HepG2 (cell line): Measurements from ENCODE around the gene ADAMTS15. TPM values are rescaled to one million over a fixed set of nuclear protein-coding genes. Genes with fewer than 3 reads are reported as not detected.

ENCODE experiments used
- ATAC-seq: fragments of 200-7000 bp; cut with Tn5 transposase; 3 replicates; pipeline ENCODE4 v1.9.1; 2020; ENCODE audit warnings: mild to moderate bottlenecking, moderate library complexity
- BruUV-seq: library from RNA; stranded (reverse); fragments of 400-500 nt; replicated peaks from 2 replicates; lab custom pipeline; 2021; lab: Mats Ljungman, UMichigan
- CTCF ChIA-PET: fragments of 300-600 bp; formaldehyde crosslinking; extraction: SDS; loops from one replicate; lab custom pipeline; 2021; ENCODE audit warnings: low total read pairs, inconsistent platforms, low intra/inter-chr PET ratio; lab: Yijun Ruan, JAX
- POLR2A ChIA-PET: fragments of 350-600 bp; sonication (Branson Sonifier 250); formaldehyde crosslinking; loops from one replicate; lab custom pipeline; 2020; ENCODE audit warnings: antibody characterized with exemption, inconsistent platforms; lab: Yijun Ruan, JAX
- DNase-seq: peaks from one replicate; pipeline ENCODE4 v3.0.0-alpha.2; 2015; ENCODE audit warnings: low spot score
- FAIRE-seq: peaks from 3 replicates; lab custom pipeline; 2011; peaks lifted over from hg19 to GRCh38; lab: Jason Lieb, UNC
- H2AFZ ChIP-seq: one replicate; pipeline ENCODE4 v1.6.1; 2011; ENCODE audit warnings: low read length, inconsistent platforms
- H3K27ac ChIP-seq: fragments of 300-600 bp; 3 replicates; pipeline ENCODE4 v1.8.0; 2011; ENCODE audit warnings: mixed run types, mild to moderate bottlenecking, mixed read lengths, low read length, inconsistent platforms; ENCODE audit not compliant: insufficient read depth; ENCODE audit errors: extremely low read length
- H3K27me3 ChIP-seq, 2 experiments: fragments of 200-600 bp in 1 of 2; 2 replicates in 1 of 2; 3 replicates in 1 of 2; pipeline versions ENCODE4 v1.6.0 to v1.8.0; 2011; ENCODE audit warnings: low read length in 2 of 2, mild to moderate bottlenecking in 2 of 2, moderate library complexity in 2 of 2, inconsistent platforms in 1 of 2; ENCODE audit not compliant: insufficient read depth in 2 of 2, control insufficient read depth in 1 of 2
- H3K36me3 ChIP-seq, 2 experiments: fragments of 200-600 bp in 1 of 2; replicated peaks in 1 of 2; 2 replicates in 1 of 2; 3 replicates in 1 of 2; pipeline versions ENCODE4 v1.5.1 to v1.8.0; 2011; ENCODE audit warnings: low read length in 2 of 2, inconsistent platforms in 1 of 2; ENCODE audit not compliant: insufficient read depth in 2 of 2, control insufficient read depth in 1 of 2
- H3K4me1 ChIP-seq: 2 replicates; pipeline ENCODE4 v1.5.1; 2012; ENCODE audit warnings: low read length, inconsistent platforms; ENCODE audit not compliant: insufficient read depth
- H3K4me2 ChIP-seq: 2 replicates; pipeline ENCODE4 v1.6.0; 2011; ENCODE audit warnings: low read depth, low read length, inconsistent platforms
- H3K4me3 ChIP-seq, 3 experiments: fragments of 200-600 bp in 1 of 3; sonication (generic), shearing (Covaris generic) in 1 of 3; replicated peaks in 1 of 3; 2 replicates each; pipeline ENCODE4 v1.5.1; 2011 to 2016; ENCODE audit warnings: low read length in 3 of 3, inconsistent platforms in 2 of 3, low read depth in 2 of 3, mild to moderate bottlenecking in 2 of 3, control low read depth in 1 of 3, mixed read lengths in 1 of 3; ENCODE audit not compliant: insufficient read depth in 1 of 3
- H3K79me2 ChIP-seq: one replicate; pipeline ENCODE4 v1.6.1; 2011; ENCODE audit warnings: low read length, inconsistent platforms; ENCODE audit not compliant: insufficient read depth
- H3K9ac ChIP-seq: 2 replicates; pipeline ENCODE4 v1.6.0; 2011; ENCODE audit warnings: mild to moderate bottlenecking, low read depth, low read length, inconsistent platforms; ENCODE audit not compliant: insufficient read depth
- H3K9me3 ChIP-seq: 2 replicates; pipeline ENCODE4 v1.5.1; 2012; ENCODE audit warnings: mild to moderate bottlenecking, low read length
- H4K20me1 ChIP-seq: 2 replicates; pipeline ENCODE4 v1.6.0; 2011; ENCODE audit warnings: inconsistent platforms, mild to moderate bottlenecking, low read length, moderate library complexity; ENCODE audit not compliant: insufficient read depth
- EZH2 ChIP-seq: conservative IDR thresholded peaks from 2 replicates; pipeline ENCODE4 v1.6.1; 2012; ENCODE audit warnings: mild to moderate bottlenecking, low read depth, low read length, moderate library complexity
- MTF2 ChIP-seq: sonication (generic); formaldehyde crosslinking; IDR thresholded peaks from 2 replicates; pipeline ENCODE4 v1.5.0; 2020; ENCODE audit warnings: missing genetic modification reagents, borderline replicate concordance
- ZBTB7A ChIP-seq: sonication (generic); formaldehyde crosslinking; IDR thresholded peaks from 2 replicates; pipeline ENCODE4 v1.8.0; 2022; ENCODE audit warnings: mild to moderate bottlenecking, missing genetic modification reagents
- ZKSCAN5 ChIP-seq: sonication (generic); formaldehyde crosslinking; IDR thresholded peaks from 2 replicates; pipeline ENCODE4 v1.5.1; 2020; ENCODE audit warnings: mild to moderate bottlenecking, missing genetic modification reagents
- ZNF343 ChIP-seq: sonication (generic); formaldehyde crosslinking; IDR thresholded peaks from 2 replicates; pipeline ENCODE4 v1.4.0; 2020; ENCODE audit warnings: mild to moderate bottlenecking, missing genetic modification reagents
- ZNF777 ChIP-seq: sonication (generic); formaldehyde crosslinking; IDR thresholded peaks from 2 replicates; pipeline ENCODE4 v1.4.0; 2020; ENCODE audit warnings: missing genetic modification reagents
- WGBS: methylation state at CpG from one replicate; pipeline ENCODE4 v1.1.6; 2017; ENCODE audit warnings: low lambda C conversion rate; 5-methylcytosine and 5-hydroxymethylcytosine counted together
- in situ Hi-C: cut with HindIII; loops from 2 replicates; pipeline ENCODE4 v1.10.0; 2017; ENCODE audit warnings: low pct_unique_long_range_greater_than_20kb; ENCODE audit not compliant: extremely low pct_ligation_motif_present
- intact Hi-C: fragments of 100-400 bp; cut with micrococcal nuclease; formaldehyde crosslinking; loops from one replicate; pipeline ENCODE4 v1.10.0; 2022; ENCODE audit not compliant: unreplicated experiment
- polyA plus RNA-seq, 8 experiments: library from polyadenylated mRNA; depleted of rRNA in 3 of 8; stranded (reverse) in 7 of 8; unstranded in 1 of 8; fragments of >200 nt; fragmentation: Illumina TruSeq in 4 of 8; extraction: Trizol in 4 of 8; gene quantifications; 2 replicates each; pipeline versions ENCODE4 v1.2.1 to v1.2.3, GENCODE V29; 2011 to 2016; ENCODE audit warnings: low read depth in 4 of 8, missing spikeins in 1 of 8, mixed read lengths in 1 of 8; ENCODE audit not compliant: insufficient read depth in 1 of 8
- total RNA-seq, 5 experiments: library from RNA; depleted of rRNA; stranded (reverse); fragments of >200 nt; fragmentation: Illumina TruSeq; extraction: Trizol; gene quantifications; 2 replicates each; pipeline ENCODE4 v1.2.3, GENCODE V29; 2016; ENCODE audit warnings: low read depth in 1 of 5

Gene ADAMTS15
- total and polyA plus RNA-seq, 2 of the 13 experiments (the other 11 are each of a cell fraction or from before 2014, with no cell fraction given), result 0.01 to 0.02 TPM

DNA sequence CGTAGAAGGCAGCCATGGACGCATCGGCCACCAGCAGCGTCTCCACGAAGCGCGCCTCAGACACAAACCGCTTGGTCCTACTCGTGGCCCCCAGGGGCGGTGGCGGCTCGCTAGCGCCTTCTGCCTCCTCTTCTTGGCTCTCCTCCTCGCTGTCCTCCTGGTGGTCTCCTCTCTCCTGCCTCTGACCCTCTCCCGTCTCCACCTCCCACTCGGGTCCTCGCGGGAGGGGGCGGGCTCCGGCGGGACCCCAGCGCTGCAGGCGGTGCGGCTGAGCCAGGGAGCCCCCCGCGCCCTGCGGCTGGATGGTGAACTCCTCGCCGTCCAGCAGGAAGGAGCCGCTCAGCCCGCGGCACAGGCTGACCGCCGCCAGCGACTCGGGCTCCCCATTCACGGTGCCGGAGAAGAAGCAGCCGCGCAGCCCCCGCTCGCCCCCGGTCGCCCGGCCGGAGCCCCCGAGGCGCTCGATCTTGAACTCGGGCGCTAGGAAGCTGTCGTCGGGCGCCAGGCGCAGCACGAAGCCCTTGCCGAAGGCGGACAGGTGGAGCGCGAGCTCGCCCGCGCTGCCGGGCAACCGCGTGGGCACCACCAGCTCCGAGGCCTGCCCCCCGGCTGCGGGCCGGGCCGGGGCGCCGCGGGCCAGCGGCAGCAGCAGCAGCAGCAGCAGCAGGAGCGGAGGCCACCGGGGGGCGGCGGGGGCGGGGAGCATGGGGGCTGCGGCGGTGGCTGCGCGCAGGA, 20.7 kb upstream of the ADAMTS15 start:
- WGBS, result 28% methylated on average over 29 of the region's 84 CpGs
- Histone ChIP-seq H3K27me3 (peaks cover 8 to 70% of the 10 kb centered on the region in 2 experiments; a peak in 4 of 5 replicates), H3K27ac (no peak overlapping the region), H3K79me2 (no peaks in the 10 kb centered on the region), H3K4me3 (peak overlapping the region in 1 of 3 experiments; percentile 10; a peak in 1 of 6 replicates), H2AFZ (no peak overlapping the region), H3K9me3 (no peaks in the 10 kb centered on the region), H3K9ac (no peak overlapping the region), H3K36me3 (no peaks in the 10 kb centered on the region)
- intact Hi-C loops, result no loop called here
- peak; percentile 8 for ATAC-seq
- CTCF ChIA-PET, result no interaction called here
- BruUV-seq, result no TSS peak
- no peak for DNase-seq
- peak; percentile 53; the same call in 1 of the 2 replicates for TF ChIP-seq ZNF777 (CRISPR knock-in tag)
- TF ChIP-seq MTF2, result 0 out of 2 replicates have a peak, but pooled peaks have one; percentile 19
- no peak for TF ChIP-seq ZKSCAN5 (CRISPR knock-in tag)
- no peak for TF ChIP-seq ZNF343 (CRISPR knock-in tag)
- TF ChIP-seq, all 625 proteins: peak for 2
- no peak for FAIRE-seq
- POLR2A ChIA-PET, result no interaction called here
- in situ Hi-C loops, result no loop called here
- Histone ChIP-seq H3K4me2 (peak overlapping the region; percentile 5; the same call in 1 of the 2 replicates), H3K4me1 (no peaks in the 10 kb centered on the region), H4K20me1 (no peaks in the 10 kb centered on the region)

DNA sequence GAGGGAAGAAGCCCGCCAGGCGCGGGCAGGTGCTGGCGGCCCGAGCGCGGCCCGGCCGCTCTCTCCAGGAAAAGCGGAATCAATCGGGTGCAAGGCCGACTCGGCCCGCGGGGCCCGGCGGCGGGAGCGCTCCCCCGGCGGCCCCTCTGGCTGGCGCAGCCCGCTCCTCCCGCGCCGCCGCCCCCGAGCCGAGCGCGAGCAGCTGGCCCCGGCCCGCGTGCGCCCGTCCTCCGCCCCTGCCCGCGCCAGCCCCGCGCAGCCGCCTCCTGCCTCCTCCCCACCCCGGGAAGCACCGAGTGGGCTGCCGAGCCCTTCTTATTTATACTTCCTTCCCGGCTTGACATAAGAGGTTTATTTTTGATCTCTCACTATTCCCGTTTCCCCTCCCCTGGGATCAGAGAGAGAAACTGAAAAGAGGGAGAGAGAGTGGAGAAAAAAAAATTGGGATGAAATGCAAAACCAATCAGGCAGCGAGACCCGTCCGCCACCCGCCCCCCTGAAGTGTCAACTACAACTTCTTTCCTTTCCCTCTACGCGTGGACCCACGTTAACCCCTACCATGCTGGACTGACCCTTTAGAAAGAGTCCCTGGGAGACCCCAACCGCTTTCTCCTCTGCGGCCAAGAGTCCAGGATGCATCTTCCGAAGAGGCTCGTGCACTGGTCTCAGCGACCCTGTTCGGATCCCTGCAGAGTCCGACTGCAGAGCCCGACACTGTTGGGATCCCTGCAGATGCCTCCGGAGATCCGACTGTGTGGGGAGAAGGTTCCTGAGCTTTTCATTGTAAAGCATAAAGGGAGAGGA, 19.9 kb upstream of the ADAMTS15 start, which contains the start of gene ADAMTS8:
ADAMTS8 (minus strand) TSS at position 294 of the 804 bp plus-strand sequence. CDS start 323 bp downstream, outside the sequence.
- H3K27ac ChIP-seq, result no peak within 1 kb of the TSS
- in situ Hi-C loops, result no loop called here
- POLR2A ChIA-PET, result no interaction called here
- CTCF ChIA-PET, result no interaction called here
- BruUV-seq, result no TSS peak
- H3K79me2 ChIP-seq, result no peaks in the 10 kb centered on the region
- H3K4me3 ChIP-seq, result peak within 1 kb of the TSS in 1 of 3 experiments; percentile 10; a peak in 1 of 6 replicates
- peak within 1 kb of the TSS; percentile 7; the same call in 1 of the 2 replicates for H3K4me2 ChIP-seq
- intact Hi-C loops, result no loop called here
- no peak for DNase-seq
- FAIRE-seq, result no peak
- H4K20me1 ChIP-seq, result no peaks in the 10 kb centered on the region
- H3K9ac ChIP-seq, result no peak within 1 kb of the TSS
- TF ChIP-seq EZH2 (peak; percentile 84), ZBTB7A (CRISPR knock-in tag) (no peak)
- H3K9me3 ChIP-seq, result no peaks in the 10 kb centered on the region
- no peaks in the 10 kb centered on the region for H3K36me3 ChIP-seq
- ATAC-seq, result peak; percentile 11; the same call in 2 of the 3 replicates
- peaks cover 8 to 62% of the 10 kb centered on the region in 2 experiments; a peak in 4 of 5 replicates for H3K27me3 ChIP-seq
- no peaks in the 10 kb centered on the region for H3K4me1 ChIP-seq
- H2AFZ ChIP-seq, result no peak within 1 kb of the TSS
- 10% methylated on average over 34 of the region's 64 CpGs for WGBS
